BE2C (cell line): ENCODE data around the gene CDT1.

Experiments
- DNase-seq: peaks from one replicate; pipeline ENCODE4 v3.0.0-alpha.2; 2020
- H3K27me3 ChIP-seq: fragments of 250-450 bp; sonication (Bioruptor Pico); 2 replicates; pipeline ENCODE4 v1.5.1; 2020; ENCODE audit warnings: mild to moderate bottlenecking
- H3K36me3 ChIP-seq: fragments of 250-450 bp; sonication (Bioruptor Pico); 2 replicates; pipeline ENCODE4 v1.5.1; 2020; ENCODE audit warnings: mild to moderate bottlenecking
- H3K4me1 ChIP-seq: fragments of 250-450 bp; sonication (Bioruptor Pico); 2 replicates; pipeline ENCODE4 v1.5.1; 2020
- H3K4me3 ChIP-seq: 2 replicates; pipeline ENCODE4 v1.5.1; 2011; ENCODE audit warnings: low read depth, low read length
- H3K9me3 ChIP-seq: fragments of 250-450 bp; sonication (Bioruptor Pico); 2 replicates; pipeline ENCODE4 v1.5.1; 2020
- TF ChIP-seq, protein P1 (sequence below): IDR thresholded peaks from 2 replicates; pipeline ENCODE4 v1.5.1; 2012; ENCODE audit warnings: mild to moderate bottlenecking, low read depth, low read length

Gene CDT1

DNA sequence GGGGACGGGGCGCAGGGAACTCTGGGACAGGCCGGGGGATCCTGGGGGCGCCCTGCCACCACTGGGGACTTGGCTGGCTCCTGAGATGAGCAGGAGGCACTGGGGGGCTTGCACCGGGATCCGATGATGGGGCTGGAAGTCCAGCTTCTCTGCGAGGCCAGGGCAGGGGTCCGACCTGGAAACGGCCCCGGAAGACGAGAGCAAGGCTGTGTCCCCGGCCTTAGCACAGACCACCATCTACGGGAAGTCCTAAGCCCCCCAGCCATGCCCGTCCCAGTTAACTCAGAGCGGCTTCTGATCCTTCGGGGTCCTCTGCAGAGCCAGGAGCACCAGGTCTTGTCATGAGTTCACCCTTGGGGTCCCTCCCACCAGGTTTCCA lies 573 bp downstream of the CDT1 start:
- DNase-seq = no peak
- Histone ChIP-seq H3K4me3 (peak overlapping the region; percentile 58), H3K9me3 (no peaks in the 10 kb centered on the region), H3K27me3 (no peaks in the 10 kb centered on the region), H3K4me1 (no peaks in the 10 kb centered on the region; the same call in 1 of the 2 replicates), H3K36me3 (peaks cover 50% of the 10 kb centered on the region)
- TF ChIP-seq, protein P1, sequence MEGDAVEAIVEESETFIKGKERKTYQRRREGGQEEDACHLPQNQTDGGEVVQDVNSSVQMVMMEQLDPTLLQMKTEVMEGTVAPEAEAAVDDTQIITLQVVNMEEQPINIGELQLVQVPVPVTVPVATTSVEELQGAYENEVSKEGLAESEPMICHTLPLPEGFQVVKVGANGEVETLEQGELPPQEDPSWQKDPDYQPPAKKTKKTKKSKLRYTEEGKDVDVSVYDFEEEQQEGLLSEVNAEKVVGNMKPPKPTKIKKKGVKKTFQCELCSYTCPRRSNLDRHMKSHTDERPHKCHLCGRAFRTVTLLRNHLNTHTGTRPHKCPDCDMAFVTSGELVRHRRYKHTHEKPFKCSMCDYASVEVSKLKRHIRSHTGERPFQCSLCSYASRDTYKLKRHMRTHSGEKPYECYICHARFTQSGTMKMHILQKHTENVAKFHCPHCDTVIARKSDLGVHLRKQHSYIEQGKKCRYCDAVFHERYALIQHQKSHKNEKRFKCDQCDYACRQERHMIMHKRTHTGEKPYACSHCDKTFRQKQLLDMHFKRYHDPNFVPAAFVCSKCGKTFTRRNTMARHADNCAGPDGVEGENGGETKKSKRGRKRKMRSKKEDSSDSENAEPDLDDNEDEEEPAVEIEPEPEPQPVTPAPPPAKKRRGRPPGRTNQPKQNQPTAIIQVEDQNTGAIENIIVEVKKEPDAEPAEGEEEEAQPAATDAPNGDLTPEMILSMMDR = no peak

DNA sequence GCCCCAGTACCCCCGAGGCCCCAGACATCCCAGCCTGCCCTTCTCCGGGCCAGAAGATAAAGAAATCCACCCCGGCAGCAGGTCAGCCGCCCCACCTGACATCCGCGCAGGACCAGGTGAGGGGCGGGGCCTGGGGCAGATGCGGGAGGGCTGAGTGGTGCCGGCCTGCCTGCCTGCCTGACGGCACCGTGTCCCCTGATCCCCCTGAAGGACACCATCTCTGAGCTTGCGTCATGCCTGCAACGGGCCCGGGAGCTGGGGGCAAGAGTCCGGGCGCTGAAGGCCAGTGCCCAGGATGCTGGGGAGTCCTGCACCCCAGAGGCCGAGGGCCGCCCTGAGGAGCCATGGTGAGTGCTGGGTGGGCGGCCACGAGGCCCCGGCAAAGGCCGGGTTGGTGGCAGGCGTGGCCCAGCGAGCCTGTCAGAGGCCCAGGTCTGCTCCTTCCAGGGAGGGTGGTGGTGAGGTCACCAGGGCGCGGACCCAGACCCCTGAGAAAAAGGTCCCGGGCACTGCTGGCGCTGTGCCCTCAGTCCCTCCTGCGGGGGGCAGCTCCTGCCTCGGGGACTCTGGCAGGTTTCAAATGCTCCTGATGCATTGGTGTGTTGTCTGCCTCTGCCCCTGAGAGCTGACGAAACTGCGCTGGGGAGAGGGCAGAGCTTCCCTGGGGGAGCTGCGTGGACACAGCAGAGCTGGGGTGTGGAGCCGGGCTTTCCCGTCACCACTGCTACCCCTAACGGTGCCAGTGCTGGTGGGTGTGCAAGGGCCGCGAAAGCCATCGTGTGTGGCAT lies 1.2 kb downstream of the CDT1 start:
- H3K4me3 ChIP-seq = peak overlapping the region; percentile 58
- no peaks in the 10 kb centered on the region for H3K27me3 ChIP-seq
- TF ChIP-seq, protein P1 = no peak
- H3K9me3 ChIP-seq = no peaks in the 10 kb centered on the region
- DNase-seq = no peak
- peaks cover 56% of the 10 kb centered on the region for H3K36me3 ChIP-seq
- no peaks in the 10 kb centered on the region; the same call in 1 of the 2 replicates for H3K4me1 ChIP-seq

DNA sequence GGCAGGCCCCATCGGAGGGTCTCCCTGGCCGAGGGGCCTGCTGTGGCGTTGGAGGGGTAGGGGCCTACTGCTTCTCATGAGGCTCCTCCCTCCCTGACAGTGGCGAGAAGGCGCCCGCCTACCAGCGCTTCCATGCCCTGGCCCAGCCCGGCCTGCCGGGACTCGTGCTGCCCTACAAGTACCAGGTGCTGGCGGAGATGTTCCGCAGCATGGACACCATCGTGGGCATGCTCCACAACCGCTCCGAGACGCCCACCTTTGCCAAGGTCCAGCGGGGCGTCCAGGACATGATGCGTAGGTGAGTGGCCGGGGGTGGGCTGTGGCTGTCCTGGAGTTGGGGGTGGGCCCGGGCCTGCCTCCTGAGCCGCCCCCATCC lies 1.7 kb downstream of the CDT1 start:
- Histone ChIP-seq H3K9me3 (no peaks in the 10 kb centered on the region), H3K36me3 (peaks cover 62% of the 10 kb centered on the region), H3K4me3 (peak overlapping the region; percentile 58), H3K27me3 (no peaks in the 10 kb centered on the region), H3K4me1 (peaks cover 3% of the 10 kb centered on the region)
- TF ChIP-seq, protein P1 = no peak
- no peak for DNase-seq

DNA sequence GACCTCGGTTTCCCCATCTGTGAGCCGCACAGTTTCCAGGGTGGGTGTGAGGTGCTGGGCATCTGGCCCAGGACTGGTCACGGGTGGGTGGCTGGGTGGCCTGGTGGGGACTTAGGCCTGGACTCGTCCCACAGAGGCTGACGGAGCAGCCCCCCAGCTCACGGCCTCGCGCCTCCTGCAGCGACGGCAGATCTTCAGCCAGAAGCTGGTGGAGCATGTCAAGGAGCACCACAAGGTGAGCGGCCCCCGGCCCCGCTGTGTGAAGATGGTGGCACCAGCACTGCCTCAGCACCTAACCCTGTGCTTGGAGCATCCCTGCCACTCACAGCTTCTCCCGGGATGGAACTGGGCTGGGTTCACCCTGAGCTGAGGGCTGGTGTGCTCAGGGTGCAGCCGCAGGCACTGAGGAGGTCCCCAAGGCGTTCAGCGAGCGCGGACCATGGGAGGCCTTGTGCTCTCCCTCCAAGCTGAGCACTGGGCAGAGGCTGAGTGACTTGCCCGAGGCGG lies 2.4 kb downstream of the CDT1 start:
- peaks cover 67% of the 10 kb centered on the region for H3K36me3 ChIP-seq
- H3K4me3 ChIP-seq = no peak overlapping the region
- DNase-seq = no peak
- H3K9me3 ChIP-seq = no peaks in the 10 kb centered on the region
- TF ChIP-seq, protein P1 = no peak
- no peaks in the 10 kb centered on the region for H3K27me3 ChIP-seq
- peaks cover 9% of the 10 kb centered on the region for H3K4me1 ChIP-seq

DNA sequence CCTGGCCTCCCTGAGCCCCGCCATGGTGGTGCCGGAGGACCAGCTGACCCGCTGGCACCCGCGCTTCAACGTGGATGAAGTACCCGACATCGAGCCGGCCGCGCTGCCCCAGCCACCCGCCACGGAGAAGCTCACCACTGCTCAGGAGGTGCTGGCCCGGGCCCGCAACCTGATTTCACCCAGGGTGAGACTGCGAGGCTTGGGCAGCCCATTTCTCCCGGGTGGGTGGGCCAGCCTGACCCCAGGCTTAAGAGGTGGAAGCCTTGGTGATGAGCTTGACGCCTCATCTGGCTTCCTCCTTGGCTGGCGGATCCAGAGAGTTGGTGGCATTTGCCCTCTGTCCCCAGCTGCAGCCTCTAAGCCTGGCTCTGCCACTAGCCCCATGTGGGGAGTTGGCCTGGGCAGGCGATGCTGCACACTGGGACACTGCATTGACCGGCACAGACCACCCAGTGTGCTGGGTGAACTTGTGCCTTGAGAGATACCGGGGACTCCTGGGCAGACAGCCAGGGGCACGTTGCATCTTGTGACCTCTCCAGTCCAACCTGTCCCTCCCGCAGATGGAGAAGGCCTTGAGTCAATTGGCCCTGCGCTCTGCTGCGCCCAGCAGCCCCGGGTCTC lies 3.0 kb downstream of the CDT1 start:
- H3K4me3 ChIP-seq = no peak overlapping the region
- H3K9me3 ChIP-seq = no peaks in the 10 kb centered on the region
- H3K4me1 ChIP-seq = peaks cover 9% of the 10 kb centered on the region
- peaks cover 67% of the 10 kb centered on the region for H3K36me3 ChIP-seq
- no peaks in the 10 kb centered on the region for H3K27me3 ChIP-seq
- DNase-seq = no peak
- TF ChIP-seq, protein P1 = no peak

DNA sequence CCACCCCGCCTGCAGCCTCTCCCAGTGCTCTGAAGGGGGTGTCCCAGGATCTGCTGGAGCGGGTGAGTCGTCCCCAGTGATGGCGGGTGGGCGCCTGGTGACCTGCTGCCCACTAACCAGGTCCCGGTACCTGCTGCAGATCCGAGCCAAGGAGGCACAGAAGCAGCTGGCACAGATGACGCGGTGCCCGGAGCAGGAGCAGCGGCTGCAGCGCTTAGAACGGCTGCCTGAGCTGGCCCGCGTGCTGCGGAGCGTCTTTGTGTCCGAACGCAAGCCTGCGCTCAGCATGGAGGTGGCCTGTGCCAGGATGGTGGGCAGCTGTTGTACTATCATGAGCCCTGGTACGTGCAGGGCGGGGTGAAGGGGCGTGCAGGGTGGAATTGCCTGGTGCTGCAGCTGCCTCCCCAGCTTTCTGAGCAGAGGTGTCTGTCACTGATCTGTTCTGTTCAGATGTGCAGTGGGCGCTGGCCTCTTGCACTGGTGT lies 3.6 kb downstream of the CDT1 start:
- H3K4me3 ChIP-seq = no peak overlapping the region
- H3K36me3 ChIP-seq = peaks cover 67% of the 10 kb centered on the region
- TF ChIP-seq, protein P1 = no peak

More for the DNA sequence above, 3.6 kb downstream of the CDT1 start:
- DNase-seq = no peak
- H3K4me1 ChIP-seq = peaks cover 9% of the 10 kb centered on the region
- H3K9me3 ChIP-seq = peaks cover 3% of the 10 kb centered on the region; the same call in 1 of the 2 replicates
- H3K27me3 ChIP-seq = no peaks in the 10 kb centered on the region
